Measurements from ENCODE around the gene RFLNA. TPM values are rescaled to one million over a fixed set of nuclear protein-coding genes. Genes with fewer than 3 reads are reported as not detected.

RFLNA gene, protein sequence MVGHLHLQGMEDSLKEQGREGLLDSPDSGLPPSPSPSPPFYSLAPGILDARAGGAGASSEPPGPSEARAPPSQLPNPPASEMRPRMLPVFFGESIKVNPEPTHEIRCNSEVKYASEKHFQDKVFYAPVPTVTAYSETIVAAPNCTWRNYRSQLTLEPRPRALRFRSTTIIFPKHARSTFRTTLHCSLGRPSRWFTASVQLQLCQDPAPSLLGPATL
- 1.4 and 2.8 TPM in 2 replicates for total RNA-seq (ENCODE audit: low replicate concordance)

DNA sequence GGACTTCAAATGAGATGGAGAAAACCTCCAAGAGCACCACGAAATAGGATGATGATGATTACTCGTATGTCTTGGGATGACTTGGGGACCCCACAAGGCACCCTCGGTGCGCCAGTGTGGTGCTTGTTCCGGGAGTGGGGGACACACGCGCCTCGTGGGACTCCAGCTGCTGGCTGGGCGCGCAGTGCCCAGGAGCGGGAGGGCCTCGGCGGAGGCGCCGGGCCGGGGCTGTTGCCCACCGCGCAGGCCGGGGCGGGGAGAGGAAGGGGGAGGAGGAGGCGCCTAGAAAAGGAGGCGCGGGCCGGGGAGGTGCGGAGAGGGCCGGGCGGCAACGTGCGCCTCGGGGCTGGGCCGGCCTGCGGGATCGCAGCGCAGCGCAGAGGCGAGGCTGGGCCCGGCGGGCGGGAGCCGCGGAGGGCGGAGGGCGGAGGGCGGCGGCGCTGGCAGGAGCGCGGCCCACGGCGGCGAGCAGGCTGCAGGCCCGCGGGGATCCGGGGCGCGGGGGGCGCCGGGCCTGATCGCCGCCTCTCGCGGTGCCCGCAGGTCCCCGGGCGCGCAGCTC is at the start of gene RFLNA:
RFLNA (plus strand) TSS at position 314 of the 562 bp plus-strand sequence. CDS start 337 bp downstream, outside the sequence.
- H3K27ac ChIP-seq: no peak within 1 kb of the TSS
- H3K4me1 ChIP-seq: peaks cover 33% of the 10 kb centered on the region
- peak within 1 kb of the TSS; percentile 90 for H2AFZ ChIP-seq (replicated peaks)
- DNase-seq (ENCODE audit: low spot score): peak; percentile 83
- Mint-ChIP-seq H3K4me1 (peaks cover 48% of the 10 kb centered on the region), H3K4me3 (peak within 1 kb of the TSS; percentile 88), H3K27ac (peak within 1 kb of the TSS; percentile 61), H3K36me3 (no peaks in the 10 kb centered on the region), H3K27me3 (ENCODE audit: insufficient read depth, low read depth) (peaks cover 47% of the 10 kb centered on the region), H3K9me3 (peaks cover 2% of the 10 kb centered on the region)
- H3K4me2 ChIP-seq: peak within 1 kb of the TSS; percentile 90
- peak within 1 kb of the TSS; percentile 58 for H3K4me3 ChIP-seq
- no peaks in the 10 kb centered on the region for H3K79me2 ChIP-seq (ENCODE audit: low read depth)
- H3K9me3 ChIP-seq (ENCODE audit: low read depth): no peaks in the 10 kb centered on the region
- H4K20me1 ChIP-seq (ENCODE audit: low read depth): no peaks in the 10 kb centered on the region
- H3K9ac ChIP-seq: no peak within 1 kb of the TSS
- TF ChIP-seq CTCF (IDR thresholded peaks at IDR 0.05) (no peak), EZH2phosphoT487 (IDR thresholded peaks at IDR 0.05) (no peak), EZH2 (IDR thresholded peaks at IDR 0.05) (no peak)
- H3K27me3 ChIP-seq: peaks cover 37% of the 10 kb centered on the region
- H3F3A ChIP-seq (ENCODE audit: low read depth): peaks cover 22% of the 10 kb centered on the region
- no peaks in the 10 kb centered on the region for H3K36me3 ChIP-seq

GRCh38 chr12:124247331-124247730 is 47.6 kb upstream of the RFLNA start:
- Mint-ChIP-seq H3K36me3 (no peaks in the 10 kb centered on the region), H3K27ac (no peak overlapping the region), H3K4me3 (no peak overlapping the region), H3K27me3 (ENCODE audit: insufficient read depth, low read depth) (peaks cover 5% of the 10 kb centered on the region), H3K9me3 (peaks cover 17% of the 10 kb centered on the region), H3K4me1 (peaks cover 17% of the 10 kb centered on the region)
- no peaks in the 10 kb centered on the region for H3K9me3 ChIP-seq (ENCODE audit: low read depth)
- no peak overlapping the region for H3K9ac ChIP-seq
- no peak overlapping the region for H2AFZ ChIP-seq (replicated peaks)
- H3K4me2 ChIP-seq: no peak overlapping the region
- H3K36me3 ChIP-seq: no peaks in the 10 kb centered on the region
- no peak overlapping the region for H3K27ac ChIP-seq
- H3K4me3 ChIP-seq: no peak overlapping the region
- H3K79me2 ChIP-seq (ENCODE audit: low read depth): no peaks in the 10 kb centered on the region
- H4K20me1 ChIP-seq (ENCODE audit: low read depth): no peaks in the 10 kb centered on the region
- no peaks in the 10 kb centered on the region for H3F3A ChIP-seq (ENCODE audit: low read depth)
- H3K4me1 ChIP-seq: peaks cover 4% of the 10 kb centered on the region
- no peaks in the 10 kb centered on the region for H3K27me3 ChIP-seq
- TF ChIP-seq EZH2 (IDR thresholded peaks at IDR 0.05): no peak
- TF ChIP-seq EZH2phosphoT487 (IDR thresholded peaks at IDR 0.05): no peak
- no peak for TF ChIP-seq CTCF (IDR thresholded peaks at IDR 0.05)
- DNase-seq (ENCODE audit: low spot score): no peak

- DNase-seq (ENCODE audit: low spot score): no peak
- Histone ChIP-seq H4K20me1 (ENCODE audit: low read depth) (no peaks in the 10 kb centered on the region), H3K9me3 (ENCODE audit: low read depth) (no peaks in the 10 kb centered on the region), H3F3A (ENCODE audit: low read depth) (no peaks in the 10 kb centered on the region), H3K27ac (no peak overlapping the region), H3K4me1 (no peaks in the 10 kb centered on the region), H3K27me3 (no peaks in the 10 kb centered on the region), H3K4me3 (no peak overlapping the region), H3K36me3 (no peaks in the 10 kb centered on the region), H3K4me2 (no peak overlapping the region), H3K9ac (no peak overlapping the region), H3K79me2 (ENCODE audit: low read depth) (no peaks in the 10 kb centered on the region), H2AFZ (replicated peaks) (no peak overlapping the region)
- Mint-ChIP-seq H3K36me3 (no peaks in the 10 kb centered on the region), H3K4me1 (peaks cover 10% of the 10 kb centered on the region), H3K27me3 (ENCODE audit: insufficient read depth, low read depth) (peaks cover 2% of the 10 kb centered on the region), H3K9me3 (peaks cover 14% of the 10 kb centered on the region), H3K4me3 (no peak overlapping the region), H3K27ac (no peak overlapping the region)
- no peak for TF ChIP-seq EZH2phosphoT487 (IDR thresholded peaks at IDR 0.05)
Observed at GRCh38 chr12:124248941-124249825, 45.7 kb upstream of the RFLNA start.
